Esophagus squamous epithelium (tissue), 5 donors: ENCODE data around the gene DDA1. TPM values are rescaled to one million over a fixed set of nuclear protein-coding genes. Genes with fewer than 3 reads are reported as not detected.
"Not testable (repeated sequence)": the region's sequence is repeated elsewhere in the genome, so short reads cannot be mapped to it uniquely, and the experiment has no call there.

Source experiments
- DNase-seq: peaks from one replicate; lab custom pipeline; 2025; lab: John Stamatoyannopoulos, UW
- H3K27ac ChIP-seq, 4 donors: fragments of 200-600 bp; sonication (generic); one replicate each; pipeline ENCODE4 v1.5.1; 2016 to 2019; ENCODE audit warnings: mild to moderate bottlenecking in 1 of 4
- H3K27me3 ChIP-seq, 4 donors: fragments of 200-600 bp; sonication (generic); 1 replicate in 3 of 4; 2 replicates in 1 of 4; pipeline versions ENCODE4 v1.5.1 to v1.6.0; 2017 to 2021; ENCODE audit warnings: antibody characterized with exemption in 1 of 4
- H3K36me3 ChIP-seq, 3 donors: fragments of 200-600 bp; sonication (generic); one replicate each; pipeline ENCODE4 v1.5.1; 2016 to 2019
- H3K4me1 ChIP-seq, 3 donors: fragments of 200-600 bp; sonication (generic); one replicate each; pipeline ENCODE4 v1.5.1; 2017 to 2019
- H3K4me3 ChIP-seq, 4 donors: fragments of 200-600 bp; sonication (generic); 1 replicate in 3 of 4; 2 replicates in 1 of 4; pipeline ENCODE4 v1.5.1; 2016 to 2019; ENCODE audit warnings: mild to moderate bottlenecking in 2 of 4, moderate library complexity in 1 of 4
- H3K9me3 ChIP-seq, 3 donors: fragments of 200-600 bp; sonication (generic); one replicate each; pipeline ENCODE4 v1.5.1; 2016 to 2019
- POLR2A ChIP-seq, 4 donors: fragments of 450-650 bp; IDR thresholded peaks; one replicate each; pipeline ENCODE4 v1.6.1; 2017; ENCODE audit warnings: antibody characterized with exemption in 4 of 4, mild to moderate bottlenecking in 4 of 4, moderate library complexity in 3 of 4
- whole genome bisulfite sequencing, 2 donors: methylation state at CpG; one replicate each; pipeline ENCODE4 v1.1.5; 2018; 5-methylcytosine and 5-hydroxymethylcytosine counted together
- intact Hi-C: fragments of 100-400 bp; cut with DNase I; formaldehyde crosslinking; loops from one replicate; pipeline ENCODE4 v1.15.0; 2022
- total RNA-seq, 4 donors: library from RNA; depleted of rRNA; stranded (reverse); fragments of >200 nt; gene quantifications; one replicate each; pipeline ENCODE4 v1.1.0, GENCODE V29; 2016
- TF ChIP-seq, protein P1 (sequence below), 6 experiments: fragments of 450-650 bp in 4 of 6; fragments of 200-600 bp in 2 of 6; sonication (generic) in 2 of 6; IDR thresholded peaks; one replicate each; pipeline ENCODE4 v1.5.1; 2016 to 2019; ENCODE audit warnings: antibody characterized with exemption in 6 of 6, mild to moderate bottlenecking in 4 of 6, moderate library complexity in 4 of 6
- donor health status: DM: yes; HTN: yes; CAD: no.

DDA1 gene
- total RNA-seq, 4 donors from 2014 or later = 16.4 to 29.0 (median 22.7) TPM

DNA sequence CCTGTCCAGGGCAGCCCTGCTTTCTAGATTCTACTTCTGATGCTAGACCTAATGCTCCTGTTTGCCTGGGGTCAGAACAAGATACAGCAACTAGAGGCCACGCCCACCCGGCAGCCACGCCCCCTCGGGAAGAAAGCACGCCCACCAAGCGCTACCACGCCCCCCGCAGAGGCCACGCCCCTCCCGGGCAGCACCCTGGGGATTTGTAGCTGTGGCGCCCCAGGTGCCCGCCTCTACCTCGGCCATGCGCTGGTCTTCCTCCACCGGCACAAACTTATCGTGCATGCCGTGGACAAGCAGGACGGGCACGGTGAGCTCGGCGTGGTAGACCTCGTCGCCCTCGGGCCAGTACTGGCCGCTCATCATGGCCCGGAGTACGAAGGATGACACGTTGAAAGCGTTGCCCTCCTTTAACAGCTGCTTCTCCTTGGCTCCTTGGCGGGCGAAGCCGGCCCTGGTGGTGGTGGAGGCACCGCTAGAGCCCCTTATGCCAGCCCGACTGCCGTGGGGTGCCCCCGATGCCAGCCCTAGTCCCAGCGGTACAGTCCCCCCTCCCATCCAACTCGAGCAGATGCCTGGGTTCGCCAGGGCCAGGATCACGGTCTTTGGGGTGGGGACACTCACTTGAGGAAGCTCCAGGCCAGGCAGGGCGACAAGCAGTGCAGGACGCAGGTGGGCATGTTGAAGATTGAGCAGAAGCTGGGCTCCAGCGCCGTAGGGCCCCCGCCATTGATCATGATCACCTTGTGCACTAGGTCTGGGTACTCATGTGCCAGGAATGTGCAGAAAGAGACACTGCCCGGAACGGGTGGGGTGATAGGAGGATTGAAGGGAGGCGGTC is 15.1 kb upstream of the DDA1 start:
- DNase-seq = no peak
- peaks cover 8 to 33% (median 8%) of the 10 kb centered on the region in 3 donors for H3K4me1 ChIP-seq
- H3K27me3 ChIP-seq = peaks cover 0 to 2% (median 0%) of the 10 kb centered on the region in 4 donors
- H3K36me3 ChIP-seq = peaks cover 0 to 18% (median 0%) of the 10 kb centered on the region in 3 donors
- 67 to 93% methylated on average over 10 to 19 of the region's 48 CpGs for WGBS, 2 donors
- no peaks in the 10 kb centered on the region for H3K9me3 ChIP-seq
- TF ChIP-seq, protein P1, sequence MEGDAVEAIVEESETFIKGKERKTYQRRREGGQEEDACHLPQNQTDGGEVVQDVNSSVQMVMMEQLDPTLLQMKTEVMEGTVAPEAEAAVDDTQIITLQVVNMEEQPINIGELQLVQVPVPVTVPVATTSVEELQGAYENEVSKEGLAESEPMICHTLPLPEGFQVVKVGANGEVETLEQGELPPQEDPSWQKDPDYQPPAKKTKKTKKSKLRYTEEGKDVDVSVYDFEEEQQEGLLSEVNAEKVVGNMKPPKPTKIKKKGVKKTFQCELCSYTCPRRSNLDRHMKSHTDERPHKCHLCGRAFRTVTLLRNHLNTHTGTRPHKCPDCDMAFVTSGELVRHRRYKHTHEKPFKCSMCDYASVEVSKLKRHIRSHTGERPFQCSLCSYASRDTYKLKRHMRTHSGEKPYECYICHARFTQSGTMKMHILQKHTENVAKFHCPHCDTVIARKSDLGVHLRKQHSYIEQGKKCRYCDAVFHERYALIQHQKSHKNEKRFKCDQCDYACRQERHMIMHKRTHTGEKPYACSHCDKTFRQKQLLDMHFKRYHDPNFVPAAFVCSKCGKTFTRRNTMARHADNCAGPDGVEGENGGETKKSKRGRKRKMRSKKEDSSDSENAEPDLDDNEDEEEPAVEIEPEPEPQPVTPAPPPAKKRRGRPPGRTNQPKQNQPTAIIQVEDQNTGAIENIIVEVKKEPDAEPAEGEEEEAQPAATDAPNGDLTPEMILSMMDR (IDR thresholded peaks at IDR 0.05) = no peak
- TF ChIP-seq POLR2A (IDR thresholded peaks at IDR 0.05) = no peak
- H3K4me3 ChIP-seq = no peak overlapping the region
- intact Hi-C loops = loop anchor here (10.0 kb wide), 1 partner anchor 91 kb away; no protein-coding TSS in a partner anchor
- H3K27ac ChIP-seq = peak overlapping the region in 1 of 4 donors; percentile 3

DNA sequence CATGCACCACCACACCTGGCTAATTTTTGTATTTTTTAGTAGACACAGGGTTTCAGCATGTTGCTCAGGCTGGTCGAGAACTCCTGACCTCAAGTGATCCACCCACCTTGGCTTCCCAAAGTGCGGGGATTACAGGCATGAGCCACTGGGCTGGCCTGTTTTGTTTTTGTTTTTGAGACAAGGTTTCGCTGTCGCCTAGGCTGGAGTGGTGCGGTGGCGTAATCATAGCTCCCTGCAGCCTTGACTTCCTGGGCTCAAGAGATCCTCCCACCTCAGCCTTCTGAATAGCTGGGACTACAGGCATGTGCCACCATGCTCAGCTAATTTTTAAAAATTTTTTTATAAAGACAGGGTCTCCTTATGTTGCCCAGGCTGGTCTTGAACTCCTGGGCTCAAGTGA is 13.8 kb upstream of the DDA1 start:
- not testable (repeated sequence) for H3K9me3 ChIP-seq, H3K27me3 ChIP-seq, DNase-seq, H3K27ac ChIP-seq, H3K4me3 ChIP-seq
- 88 to 92% methylated on average over 5 to 6 of the region's 6 CpGs for WGBS, 2 donors
- Histone ChIP-seq H3K36me3 (peaks cover 0 to 24% (median 0%) of the 10 kb centered on the region in 3 donors), H3K4me1 (peaks cover 8 to 28% (median 8%) of the 10 kb centered on the region in 3 donors)
- intact Hi-C loops = loop anchor here (10.0 kb wide), 1 partner anchor 89 kb away; no protein-coding TSS in a partner anchor

DNA sequence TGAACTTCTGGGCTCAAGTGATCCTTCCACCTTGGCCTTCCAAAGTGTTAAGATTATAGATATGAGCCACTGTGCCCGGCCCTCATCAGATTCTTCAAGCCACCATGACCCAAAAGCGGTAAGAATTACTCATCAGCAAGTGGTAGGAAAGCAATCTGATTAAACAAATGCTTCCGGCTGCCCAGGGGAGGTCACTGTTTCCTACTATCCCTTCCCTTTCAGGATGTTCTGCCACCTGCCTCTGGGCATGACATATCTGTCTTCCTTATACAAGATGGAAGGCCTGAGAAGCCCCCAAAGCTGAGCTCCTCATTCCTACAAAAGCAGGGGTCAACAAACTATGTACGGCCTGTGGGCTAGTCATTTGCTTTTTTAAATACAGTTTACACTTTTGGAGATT is 13.1 kb upstream of the DDA1 start:
- no peak for DNase-seq
- H3K4me1 ChIP-seq = peaks cover 8 to 31% (median 8%) of the 10 kb centered on the region in 3 donors
- no peaks in the 10 kb centered on the region for H3K9me3 ChIP-seq
- 47 to 49% methylated on average over 4 of the region's 4 CpGs for WGBS, 2 donors
- TF ChIP-seq, protein P1 (IDR thresholded peaks at IDR 0.05) = no peak
- no peak for TF ChIP-seq POLR2A (IDR thresholded peaks at IDR 0.05)
- intact Hi-C loops = loop anchor here (10.0 kb wide), 1 partner anchor 89 kb away; no protein-coding TSS in a partner anchor
- H3K27ac ChIP-seq = no peak overlapping the region
- no peak overlapping the region for H3K4me3 ChIP-seq
- H3K36me3 ChIP-seq = peaks cover 0 to 32% (median 0%) of the 10 kb centered on the region in 3 donors
- H3K27me3 ChIP-seq = no peaks in the 10 kb centered on the region

DNA sequence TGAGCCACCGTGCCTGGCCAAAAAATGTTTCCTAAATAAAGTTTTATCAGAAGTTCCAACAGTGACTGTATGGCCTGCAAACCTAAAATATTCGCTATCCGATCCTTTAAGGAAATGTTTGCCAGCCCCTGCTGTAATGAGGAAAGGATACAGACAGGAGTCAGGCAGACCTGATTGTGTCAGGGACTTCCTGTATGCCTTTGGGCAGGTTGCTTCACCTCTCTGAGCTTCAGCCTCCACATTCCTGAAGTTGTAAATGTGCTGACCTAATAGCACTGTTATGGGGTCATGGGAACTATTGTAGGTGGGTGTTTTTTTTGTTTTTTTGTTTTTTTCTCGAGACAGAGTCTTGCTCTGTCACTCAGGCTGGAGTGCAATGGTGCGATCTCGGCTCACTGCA is 12.4 kb upstream of the DDA1 start:
- intact Hi-C loops = loop anchor here (10.0 kb wide), 1 partner anchor 88 kb away; no protein-coding TSS in a partner anchor
- Histone ChIP-seq H3K27ac (no peak overlapping the region), H3K9me3 (no peaks in the 10 kb centered on the region), H3K36me3 (peaks cover 0 to 34% (median 0%) of the 10 kb centered on the region in 3 donors), H3K4me1 (peaks cover 5 to 34% (median 6%) of the 10 kb centered on the region in 3 donors), H3K4me3 (no peak overlapping the region), H3K27me3 (no peaks in the 10 kb centered on the region)
- 79 to 94% methylated on average over 6 of the region's 6 CpGs for WGBS, 2 donors
- TF ChIP-seq, protein P1 (IDR thresholded peaks at IDR 0.05) = no peak
- TF ChIP-seq POLR2A (IDR thresholded peaks at IDR 0.05) = no peak
- no peak for DNase-seq

DNA sequence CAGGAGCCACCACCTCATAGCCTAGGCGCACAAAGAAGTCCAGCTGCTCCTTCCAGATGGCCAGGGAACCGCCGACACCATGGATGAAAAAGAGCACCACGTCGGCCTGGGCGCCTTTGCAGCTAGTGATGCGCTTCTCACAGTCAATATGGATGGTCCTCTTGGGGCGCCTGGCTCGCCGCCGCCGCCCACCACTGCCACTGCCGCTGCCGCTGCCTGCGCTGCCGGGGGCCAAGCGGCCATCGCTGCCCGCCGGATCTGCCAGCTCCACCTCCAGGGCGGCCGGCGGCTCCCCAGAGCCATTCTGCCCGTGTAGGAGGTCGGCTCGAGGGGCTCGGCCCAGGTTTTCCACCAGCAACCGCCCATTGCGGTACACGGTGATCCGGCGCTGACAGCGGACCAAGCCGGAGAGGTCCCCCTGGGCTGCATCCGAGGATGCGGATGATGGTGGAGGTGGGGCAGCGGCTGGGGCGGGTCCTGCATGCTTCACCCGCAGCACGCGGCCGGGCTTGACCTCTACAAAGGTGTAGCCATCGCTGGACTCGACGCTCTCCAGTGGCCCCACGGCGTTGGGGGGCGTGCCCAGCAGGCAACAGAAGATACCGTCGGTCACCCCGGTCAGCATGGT is 8.3 kb upstream of the DDA1 start:
- H3K4me3 ChIP-seq = no peak overlapping the region
- 100% methylated on average over 1 of the region's 51 CpGs; no CpG with 5 or more reads in 1 of the 2 donors for WGBS, 2 donors
- intact Hi-C loops = no loop called here

More for the DNA sequence above, 8.3 kb upstream of the DDA1 start:
- Histone ChIP-seq H3K36me3 (peaks cover 0 to 26% (median 0%) of the 10 kb centered on the region in 3 donors), H3K4me1 (peaks cover 17 to 47% (median 28%) of the 10 kb centered on the region in 3 donors), H3K9me3 (no peaks in the 10 kb centered on the region), H3K27me3 (no peaks in the 10 kb centered on the region), H3K27ac (no peak overlapping the region)
- no peak for DNase-seq
- no peak for TF ChIP-seq POLR2A (IDR thresholded peaks at IDR 0.05)
- TF ChIP-seq, protein P1 (IDR thresholded peaks at IDR 0.05) = no peak
